Endothelial cell of umbilical vein (primary cell): ENCODE results near the gene ABCA8. TPM values are rescaled to one million over a fixed set of nuclear protein-coding genes. Genes with fewer than 3 reads are reported as not detected.

Experiments used
- BruUV-seq: library from RNA; stranded (reverse); fragments of 400-500 nt; replicated peaks from 2 replicates; lab custom pipeline; 2021; lab: Mats Ljungman, UMichigan
- CTCF ChIA-PET: fragments of 300-600, 350-600 bp; sonication (Branson Sonifier 250); formaldehyde crosslinking; loops from one replicate; lab custom pipeline; 2021; ENCODE audit warnings: antibody characterized with exemption, inconsistent platforms; lab: Charles Lee
- POLR2A ChIA-PET: fragments of 300-600, 350-600 bp; sonication (Branson Sonifier 250); formaldehyde crosslinking; loops from one replicate; lab custom pipeline; 2021; ENCODE audit warnings: antibody characterized with exemption, inconsistent platforms; lab: Charles Lee
- DNase-seq: peaks from one replicate; pipeline ENCODE4 v3.0.0-alpha.2; 2011; ENCODE audit warnings: low read depth, low spot score
- FAIRE-seq: peaks from 2 replicates; lab custom pipeline; 2011; peaks lifted over from hg19 to GRCh38; lab: Jason Lieb, UNC
- H2AFZ ChIP-seq: 2 replicates; pipeline ENCODE4 v1.6.0; 2012; ENCODE audit warnings: low read depth, low read length, control low read depth, inconsistent platforms
- H3K27ac ChIP-seq: 2 replicates; pipeline ENCODE4 v1.5.1; 2011; ENCODE audit warnings: low read depth, mild to moderate bottlenecking, control low read depth, low read length, moderate library complexity; ENCODE audit not compliant: insufficient read depth
- H3K27me3 ChIP-seq, 2 experiments: 2 replicates each; pipeline versions ENCODE4 v1.6.0 to v1.6.1; 2011; ENCODE audit warnings: low read length in 2 of 2, mixed read lengths in 1 of 2; ENCODE audit not compliant: control insufficient read depth in 2 of 2, insufficient read depth in 2 of 2
- H3K36me3 ChIP-seq, 2 experiments: 2 replicates in 1 of 2; 3 replicates in 1 of 2; pipeline ENCODE4 v1.5.1; 2011; ENCODE audit warnings: low read length in 2 of 2, mild to moderate bottlenecking in 1 of 2, moderate library complexity in 1 of 2; ENCODE audit not compliant: control insufficient read depth in 2 of 2, insufficient read depth in 2 of 2; ENCODE audit errors: extremely low read depth in 1 of 2
- H3K4me1 ChIP-seq: 3 replicates; pipeline ENCODE4 v1.5.1; 2011; ENCODE audit warnings: mild to moderate bottlenecking, low read length; ENCODE audit not compliant: control insufficient read depth, insufficient read depth; ENCODE audit errors: extremely low read depth
- H3K4me2 ChIP-seq: 2 replicates; pipeline ENCODE4 v1.6.1; 2011; ENCODE audit warnings: low read length, control low read depth, mixed read lengths; ENCODE audit not compliant: insufficient read depth
- H3K4me3 ChIP-seq, 3 experiments: fragments of 200-600 bp in 1 of 3; sonication (generic), shearing (Covaris generic) in 1 of 3; replicated peaks in 1 of 3; 2 replicates each; pipeline ENCODE4 v1.5.1; 2011 to 2016; ENCODE audit warnings: control low read depth in 3 of 3, low read length in 3 of 3, mild to moderate bottlenecking in 2 of 3, inconsistent platforms in 1 of 3, low read depth in 1 of 3, moderate library complexity in 1 of 3; ENCODE audit not compliant: insufficient read depth in 1 of 3
- H3K79me2 ChIP-seq: 2 replicates; pipeline ENCODE4 v1.6.0; 2012; ENCODE audit warnings: low read length, inconsistent platforms; ENCODE audit not compliant: control insufficient read depth, insufficient read depth
- H3K9ac ChIP-seq: replicated peaks from 2 replicates; pipeline ENCODE3; 2011; ENCODE audit warnings: low read length, control low read depth; ENCODE audit not compliant: insufficient read depth; ENCODE audit errors: extremely low read depth
- H3K9me1 ChIP-seq: replicated peaks from 3 replicates; pipeline ENCODE4 v1.6.0; 2011; ENCODE audit warnings: mild to moderate bottlenecking, low read length; ENCODE audit not compliant: control insufficient read depth, insufficient read depth; ENCODE audit errors: extremely low read depth
- H3K9me3 ChIP-seq: replicated peaks from 2 replicates; pipeline ENCODE4 v1.5.1; 2012; ENCODE audit warnings: low read length, inconsistent platforms; ENCODE audit not compliant: control insufficient read depth, insufficient read depth
- H4K20me1 ChIP-seq: replicated peaks from 2 replicates; pipeline ENCODE3; 2011; ENCODE audit warnings: mild to moderate bottlenecking, low read length; ENCODE audit not compliant: control insufficient read depth, insufficient read depth; ENCODE audit errors: extremely low read depth
- EZH2 ChIP-seq: IDR thresholded peaks from 2 replicates; pipeline ENCODE4 v1.6.1; 2012; ENCODE audit warnings: borderline replicate concordance, low read depth, mild to moderate bottlenecking, moderate library complexity, low read length, inconsistent platforms; ENCODE audit not compliant: severe bottlenecking
- FOS ChIP-seq: IDR thresholded peaks from 2 replicates; pipeline ENCODE4 v1.6.1; 2011; ENCODE audit warnings: mild to moderate bottlenecking, low read length, moderate library complexity, borderline replicate concordance; ENCODE audit not compliant: insufficient read depth
- GATA2 ChIP-seq: IDR thresholded peaks from 2 replicates; pipeline ENCODE4 v1.7.0; 2011; ENCODE audit warnings: low read depth, mild to moderate bottlenecking, moderate library complexity, mixed read lengths, low read length; ENCODE audit not compliant: insufficient read length, insufficient read depth
- JUN ChIP-seq: IDR thresholded peaks from 2 replicates; pipeline ENCODE4 v1.6.1; 2011; ENCODE audit warnings: borderline replicate concordance, low read depth; ENCODE audit not compliant: insufficient read length, insufficient read depth
- MYC ChIP-seq: IDR thresholded peaks from one replicate; pipeline ENCODE4 v1.6.1; 2011; ENCODE audit warnings: mild to moderate bottlenecking, low read depth, low read length
- POLR2A ChIP-seq: IDR thresholded peaks from 2 replicates; pipeline ENCODE4 v1.6.1; 2012; ENCODE audit warnings: low read depth, mild to moderate bottlenecking, control low read depth, low read length
- POLR2AphosphoS5 ChIP-seq: IDR thresholded peaks from 2 replicates; pipeline ENCODE4 v1.6.1; 2012; ENCODE audit warnings: low read depth, mild to moderate bottlenecking, control low read depth, low read length, moderate library complexity; ENCODE audit not compliant: insufficient read depth
- dilution Hi-C: fragments of 300-500 bp; cut with MboI; formaldehyde crosslinking; loops from one replicate; pipeline ENCODE4 v1.15.0; 2019; ENCODE audit warnings: low sequenced_read_pairs; ENCODE audit not compliant: extremely low pct_ligation_motif_present
- intact Hi-C: fragments of 100-400 bp; cut with micrococcal nuclease; formaldehyde crosslinking; loops from one replicate; pipeline ENCODE4 v1.10.0; 2022
- polyA plus RNA-seq, 4 experiments: library from polyadenylated mRNA; depleted of rRNA in 3 of 4; stranded (reverse) in 3 of 4; unstranded in 1 of 4; fragments of >200 nt; gene quantifications; 2 replicates each; pipeline versions ENCODE4 v1.2.1 to v1.2.3, GENCODE V29; 2011 to 2012; ENCODE audit warnings: missing spikeins in 1 of 4
- total RNA-seq: library from RNA; stranded (reverse); gene quantifications from 2 replicates; pipeline ENCODE4 v1.2.3, GENCODE V29; 2021
- TF ChIP-seq, protein P1 (sequence below): IDR thresholded peaks from 2 replicates; pipeline ENCODE4 v1.6.1; 2011; ENCODE audit not compliant: insufficient read depth, insufficient read length
- TF ChIP-seq, protein P2 (sequence below), 2 donors: IDR thresholded peaks; 1 replicate in 1 of 2; 2 replicates in 1 of 2; pipeline ENCODE4 v1.5.1; 2011; ENCODE audit warnings: low read length in 2 of 2, mild to moderate bottlenecking in 2 of 2, moderate library complexity in 2 of 2, control low read depth in 1 of 2, inconsistent platforms in 1 of 2, low read depth in 1 of 2; ENCODE audit not compliant: insufficient read depth in 1 of 2; ENCODE audit errors: extremely low read depth in 1 of 2

Gene ABCA8
- total and polyA plus RNA-seq, 2 donors (not counting 3 experiments of a cell fraction or from before 2014, with no cell fraction given), result 0.99 to 1.7 TPM

DNA sequence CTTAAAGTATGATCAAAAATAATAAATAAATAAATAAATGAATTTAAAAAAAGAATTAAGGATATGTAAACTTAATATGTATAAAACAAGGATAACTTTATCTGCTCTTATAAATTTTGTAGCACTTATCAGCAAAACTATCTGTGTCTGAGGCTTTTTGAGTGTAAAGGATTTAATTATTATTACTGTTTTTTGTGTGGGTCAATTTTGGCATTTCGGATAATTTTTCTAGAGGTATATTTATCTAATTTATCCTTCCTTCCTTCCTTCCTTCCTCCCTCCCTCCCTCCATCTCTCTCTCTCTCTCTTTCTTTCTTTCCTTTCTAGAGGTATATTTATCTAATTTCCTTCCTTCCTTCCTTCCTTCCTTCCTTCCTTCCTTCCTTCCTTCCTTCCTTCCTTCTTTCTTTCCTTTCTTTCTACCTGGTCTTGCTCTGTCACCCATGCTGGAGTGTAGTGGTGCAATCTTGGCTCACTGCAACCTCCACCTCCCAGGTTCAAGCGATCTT lies 120.8 kb downstream of the ABCA8 start:
- intact Hi-C loops (no loop called here), dilution Hi-C loops (no loop called here)
- Histone ChIP-seq H3K9me3 (no peaks in the 10 kb centered on the region), H3K4me3 (no peak overlapping the region), H3K4me2 (no peak overlapping the region), H3K79me2 (no peaks in the 10 kb centered on the region), H3K9me1 (no peaks in the 10 kb centered on the region), H2AFZ (no peak overlapping the region), H4K20me1 (no peaks in the 10 kb centered on the region), H3K27ac (no peak overlapping the region), H3K27me3 (no peaks in the 10 kb centered on the region), H3K36me3 (no peaks in the 10 kb centered on the region), H3K4me1 (peaks cover 4% of the 10 kb centered on the region), H3K9ac (no peak overlapping the region)
- FAIRE-seq, result no peak
- ChIA-PET POLR2A (no interaction called here), CTCF (no interaction called here)
- BruUV-seq, result no TSS peak
- DNase-seq, result no peak
- TF ChIP-seq POLR2A (no peak), MYC (no peak), GATA2 (no peak), FOS (no peak), JUN (no peak), EZH2 (no peak), POLR2AphosphoS5 (no peak)
- TF ChIP-seq, protein P1, sequence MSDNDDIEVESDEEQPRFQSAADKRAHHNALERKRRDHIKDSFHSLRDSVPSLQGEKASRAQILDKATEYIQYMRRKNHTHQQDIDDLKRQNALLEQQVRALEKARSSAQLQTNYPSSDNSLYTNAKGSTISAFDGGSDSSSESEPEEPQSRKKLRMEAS, result no peak
- TF ChIP-seq, protein P2, sequence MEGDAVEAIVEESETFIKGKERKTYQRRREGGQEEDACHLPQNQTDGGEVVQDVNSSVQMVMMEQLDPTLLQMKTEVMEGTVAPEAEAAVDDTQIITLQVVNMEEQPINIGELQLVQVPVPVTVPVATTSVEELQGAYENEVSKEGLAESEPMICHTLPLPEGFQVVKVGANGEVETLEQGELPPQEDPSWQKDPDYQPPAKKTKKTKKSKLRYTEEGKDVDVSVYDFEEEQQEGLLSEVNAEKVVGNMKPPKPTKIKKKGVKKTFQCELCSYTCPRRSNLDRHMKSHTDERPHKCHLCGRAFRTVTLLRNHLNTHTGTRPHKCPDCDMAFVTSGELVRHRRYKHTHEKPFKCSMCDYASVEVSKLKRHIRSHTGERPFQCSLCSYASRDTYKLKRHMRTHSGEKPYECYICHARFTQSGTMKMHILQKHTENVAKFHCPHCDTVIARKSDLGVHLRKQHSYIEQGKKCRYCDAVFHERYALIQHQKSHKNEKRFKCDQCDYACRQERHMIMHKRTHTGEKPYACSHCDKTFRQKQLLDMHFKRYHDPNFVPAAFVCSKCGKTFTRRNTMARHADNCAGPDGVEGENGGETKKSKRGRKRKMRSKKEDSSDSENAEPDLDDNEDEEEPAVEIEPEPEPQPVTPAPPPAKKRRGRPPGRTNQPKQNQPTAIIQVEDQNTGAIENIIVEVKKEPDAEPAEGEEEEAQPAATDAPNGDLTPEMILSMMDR (IDR thresholded peaks at IDR 0.05; ENCODE audit: extremely low read depth in 1 of 2, insufficient read depth in 1 of 2, low read depth in 1 of 2, low read length in 2 of 2), result no peak
